NCI-H1694 treated with DMSO at 0.1 percent for 48 hours (cell line): ENCODE results near the gene VILL.

ENCODE experiments used
- DNase-seq: peaks from one replicate; lab custom pipeline; 2025; lab: John Stamatoyannopoulos, UW

Gene VILL

DNA sequence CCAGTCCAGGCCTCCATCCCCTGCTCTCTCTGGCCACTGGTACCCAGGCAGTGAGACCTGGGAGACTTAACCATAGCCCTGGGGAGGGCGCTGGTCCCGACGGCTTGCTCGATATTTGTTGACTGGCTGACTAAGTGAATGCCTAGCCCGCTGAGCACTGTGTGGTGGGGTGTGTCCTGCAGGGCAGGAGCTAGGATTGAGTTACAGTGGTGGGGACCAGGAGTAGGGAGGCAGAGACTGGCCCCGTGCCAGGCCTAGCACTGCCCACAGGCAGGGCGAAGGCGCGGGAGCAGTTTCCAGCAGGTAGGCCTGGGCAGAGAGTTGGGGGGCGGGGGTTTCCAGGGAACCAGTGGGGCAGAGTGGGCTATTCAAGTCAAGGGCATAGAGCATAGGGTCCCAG is at the start of gene VILL:
Gene VILL, plus strand, starts transcription at position 260 of the 400 bp plus-strand sequence. CDS start 2,887 bp downstream, outside the sequence.
- DNase-seq, result no peak

DNA sequence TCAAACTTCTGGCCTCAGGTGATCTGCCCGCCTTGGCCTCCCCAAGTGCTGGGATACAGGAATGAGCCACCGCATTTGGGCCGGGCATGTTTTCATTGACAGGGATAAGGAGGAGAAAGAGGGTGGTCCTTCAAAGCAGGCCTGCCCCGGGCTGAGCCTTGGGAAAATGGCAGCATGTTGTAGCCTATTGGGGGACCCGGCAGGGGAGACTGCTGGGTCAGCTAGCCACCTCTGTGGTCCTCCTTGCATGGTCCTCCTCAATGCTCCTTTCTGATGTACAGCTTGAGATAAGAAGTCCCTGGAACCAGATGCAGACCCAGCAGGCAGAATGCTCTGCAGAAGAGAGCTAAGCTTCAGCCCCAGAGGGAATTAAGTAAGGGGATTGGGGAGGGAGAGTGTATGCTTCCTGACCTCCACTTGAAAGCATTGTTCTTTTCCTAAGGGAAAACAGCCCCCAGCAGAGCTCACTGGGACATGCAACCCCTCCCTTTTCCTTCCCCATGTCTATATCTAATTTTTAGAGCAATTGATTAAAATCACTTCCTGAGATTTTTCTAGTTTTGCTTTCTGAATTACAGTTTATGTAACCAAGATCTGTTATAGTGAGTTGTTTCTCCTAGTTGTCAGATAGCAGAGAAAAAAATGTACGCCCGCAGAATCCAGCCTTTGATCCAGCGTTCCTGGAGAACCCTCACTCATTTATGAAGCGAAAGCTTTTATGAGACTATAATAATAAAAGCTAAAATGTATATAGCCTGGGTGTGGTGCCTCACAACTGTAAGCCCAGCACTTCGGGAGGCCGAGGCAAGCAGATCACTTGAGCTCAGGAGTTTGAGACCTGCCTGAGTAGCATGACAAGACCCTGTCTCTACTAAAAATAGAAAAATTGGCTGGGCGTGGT is 48.7 kb upstream of the VILL start:
- no peak for DNase-seq

DNA sequence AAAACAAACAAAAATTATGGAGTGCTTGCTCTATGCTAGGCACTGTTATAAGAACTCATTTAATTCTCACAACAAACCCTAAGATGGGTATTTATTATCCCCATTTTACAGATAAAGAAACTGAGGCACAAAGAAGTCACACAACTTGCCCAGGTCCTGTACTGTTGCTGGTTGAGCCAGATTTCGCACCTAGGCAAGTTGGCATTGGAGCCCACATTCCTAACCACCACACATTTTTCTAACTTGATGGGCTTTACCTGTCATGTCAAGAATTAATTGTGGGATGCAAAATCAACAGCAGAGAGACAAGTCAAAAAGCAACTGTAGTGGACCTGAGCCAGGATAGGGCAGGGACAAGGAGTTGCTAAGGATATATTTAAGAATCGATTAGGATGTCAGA is 47.9 kb upstream of the VILL start:
- DNase-seq, result no peak

DNA sequence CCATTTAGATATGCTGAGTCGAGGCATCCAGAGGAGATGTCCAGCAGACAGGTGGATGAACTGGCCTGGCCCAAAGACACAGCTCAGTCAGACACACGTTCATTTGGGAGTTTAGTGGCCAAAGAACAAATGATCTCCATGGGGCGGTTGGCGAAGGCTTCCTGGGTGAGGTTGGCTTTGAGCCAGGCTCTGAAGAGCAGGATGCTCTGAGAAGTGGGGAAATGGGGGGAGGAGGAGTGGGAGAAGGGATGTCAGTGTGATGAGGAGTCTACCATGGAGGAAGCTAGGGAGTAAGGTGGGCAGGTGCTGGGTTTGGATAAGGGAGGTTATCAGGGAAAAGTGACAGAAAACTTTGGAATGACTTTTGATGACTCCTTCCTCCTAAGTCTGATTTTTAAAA is 47.5 kb upstream of the VILL start:
- DNase-seq, result no peak

DNA sequence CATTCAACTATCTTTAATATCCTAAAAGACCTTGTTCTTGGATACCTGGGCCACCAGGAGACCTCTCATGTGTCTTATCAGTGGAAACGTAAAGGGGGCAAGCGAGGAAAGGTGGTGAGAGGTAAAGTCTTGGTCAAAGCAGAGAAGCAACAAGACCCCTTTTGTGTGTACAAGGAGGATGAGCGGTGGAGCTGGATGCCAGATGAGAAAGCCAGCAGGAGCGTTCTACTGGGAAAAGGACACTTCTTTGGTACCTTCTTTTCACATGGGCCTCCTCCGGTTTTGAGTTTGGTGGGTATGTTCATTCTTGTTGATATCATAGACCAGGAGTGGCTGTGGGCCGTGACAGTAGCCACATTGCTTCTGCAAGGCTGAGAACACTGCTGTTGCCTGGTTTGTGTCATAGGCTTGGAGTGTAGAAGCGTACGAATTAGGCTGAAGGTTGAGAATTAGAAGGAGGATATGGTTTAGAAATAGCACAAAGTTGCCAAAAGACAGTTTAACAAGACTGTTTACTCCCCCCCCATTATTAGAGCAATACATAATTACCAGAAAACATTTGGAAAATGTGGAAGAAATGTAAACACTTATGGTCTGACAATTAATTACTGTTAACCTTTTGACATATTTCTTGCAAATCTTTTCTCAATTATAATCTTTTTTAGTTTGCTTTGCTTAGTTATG is 46.8 kb upstream of the VILL start:
- no peak for DNase-seq

DNA sequence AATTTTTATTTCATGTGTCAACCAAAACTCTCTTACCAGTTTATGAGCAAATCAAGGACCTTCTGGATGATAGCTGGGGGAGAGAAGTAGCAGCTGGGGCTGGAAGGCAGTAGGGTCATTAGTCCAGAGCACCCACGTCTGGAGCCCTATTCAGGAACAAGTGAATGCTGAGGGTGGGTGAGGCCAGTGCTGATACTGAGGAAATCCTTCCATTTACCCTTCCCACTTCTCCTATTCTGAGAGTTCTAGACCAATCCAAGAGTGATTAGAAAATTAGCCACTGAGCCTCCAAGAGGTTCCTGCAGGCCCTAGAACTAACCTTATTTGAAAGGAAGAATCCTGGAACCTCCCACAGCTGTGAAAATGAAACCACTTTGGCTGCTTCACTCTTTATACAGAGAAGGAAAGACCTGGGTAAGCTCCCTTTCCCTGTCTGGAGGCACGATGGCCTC is 46.2 kb upstream of the VILL start:
- no peak for DNase-seq

DNA sequence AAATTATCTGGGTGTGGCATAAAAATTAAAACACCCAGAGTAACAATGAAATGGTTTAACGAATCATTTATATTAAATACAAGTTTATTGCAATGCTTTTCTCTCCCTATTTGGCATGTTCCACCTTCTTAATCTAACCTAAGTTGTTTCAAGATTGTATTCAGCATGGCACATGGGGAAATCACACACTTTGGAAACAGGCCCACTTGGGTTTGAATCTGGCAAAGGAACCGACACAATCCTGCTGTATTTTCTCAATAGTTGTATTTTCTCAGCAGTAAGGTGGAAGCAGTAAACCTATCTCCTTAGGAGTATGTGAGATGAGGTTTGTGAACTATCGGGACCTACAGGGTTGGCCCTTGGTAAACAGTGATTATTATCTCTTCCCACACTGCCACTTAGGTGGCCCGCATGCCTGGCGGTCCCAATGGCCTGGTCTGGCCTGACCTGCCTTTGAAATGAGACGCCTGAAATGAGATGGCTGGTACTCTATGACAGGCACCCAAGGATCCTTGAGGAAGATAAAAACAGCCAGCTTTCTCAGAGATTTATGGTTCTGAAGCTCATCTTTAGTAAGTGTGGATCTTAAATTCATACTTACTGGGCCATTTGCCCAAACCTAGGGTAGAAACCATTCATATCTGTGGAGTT is 45.3 kb upstream of the VILL start:
- no peak for DNase-seq

DNA sequence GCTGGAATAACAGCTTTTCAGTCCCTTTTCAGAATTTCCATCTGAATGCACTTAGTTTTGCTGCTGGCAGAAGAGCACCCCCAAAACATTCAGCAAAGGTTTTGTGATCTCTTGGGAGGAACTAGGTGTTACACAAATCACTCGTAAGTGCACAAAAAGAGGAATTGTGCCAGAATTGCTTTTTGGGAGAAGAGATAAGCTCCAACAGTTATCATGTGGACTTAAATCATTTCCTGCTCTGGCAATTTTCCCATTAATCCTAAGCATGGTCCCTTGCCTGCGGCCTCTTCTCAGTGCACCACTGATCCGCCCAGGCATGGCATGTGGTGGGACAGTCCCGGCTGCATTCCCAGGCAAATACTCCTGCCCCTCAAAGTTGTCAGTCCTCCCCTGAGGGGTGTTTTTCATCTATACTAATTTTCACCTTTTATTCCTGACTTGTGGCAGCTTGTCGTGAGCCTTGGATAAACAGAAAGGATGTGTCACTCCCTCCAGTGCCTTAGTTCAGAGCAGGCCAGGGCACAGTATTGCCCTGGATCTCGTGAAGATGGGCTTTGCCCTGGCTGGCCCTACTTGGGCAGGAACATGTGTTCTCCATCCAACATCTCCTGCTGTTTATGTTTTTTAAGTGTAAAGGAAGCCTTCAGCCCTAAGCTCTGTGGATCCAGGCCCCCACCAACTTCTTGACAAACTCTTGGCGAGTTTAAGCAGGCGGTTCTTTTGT is 44.6 kb upstream of the VILL start:
- no peak for DNase-seq

DNA sequence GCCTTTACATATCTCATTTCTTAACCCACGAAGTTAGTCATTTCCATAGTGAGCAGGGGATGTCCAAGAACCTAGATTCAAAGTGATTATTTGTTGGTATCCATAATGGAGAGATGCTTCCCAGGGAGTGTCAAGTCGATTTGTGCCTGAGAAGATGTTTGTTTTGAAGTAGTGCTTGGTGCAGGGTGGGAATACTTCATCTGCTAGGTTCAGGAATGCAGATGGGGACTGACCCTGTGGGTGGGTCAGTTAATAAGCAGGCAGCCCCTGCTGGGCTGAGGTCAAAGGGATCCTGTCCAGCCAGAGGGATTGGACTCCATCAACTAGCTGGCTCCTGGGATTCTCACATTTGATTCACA is 44.1 kb upstream of the VILL start:
- no peak for DNase-seq

DNA sequence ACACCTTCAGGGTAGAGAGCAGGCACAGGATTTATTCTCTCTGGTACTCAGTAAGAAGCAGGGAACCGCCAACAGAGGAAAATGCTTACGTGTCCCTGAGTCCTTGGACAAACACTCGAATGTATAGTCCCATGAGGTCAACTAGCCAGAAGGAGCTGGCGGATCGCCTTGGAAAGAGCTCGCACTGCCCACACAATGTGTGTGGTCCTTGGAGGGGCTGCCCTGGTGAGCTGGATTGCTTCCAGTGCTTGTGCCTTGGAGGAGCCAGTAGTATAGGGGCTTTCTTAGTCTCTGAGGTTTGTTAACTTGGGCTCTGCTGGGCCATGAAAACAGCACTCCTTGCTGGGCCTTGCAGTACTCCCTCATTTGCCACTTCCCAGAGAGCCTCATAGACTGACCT is 40.7 kb upstream of the VILL start:
- no peak for DNase-seq

DNA sequence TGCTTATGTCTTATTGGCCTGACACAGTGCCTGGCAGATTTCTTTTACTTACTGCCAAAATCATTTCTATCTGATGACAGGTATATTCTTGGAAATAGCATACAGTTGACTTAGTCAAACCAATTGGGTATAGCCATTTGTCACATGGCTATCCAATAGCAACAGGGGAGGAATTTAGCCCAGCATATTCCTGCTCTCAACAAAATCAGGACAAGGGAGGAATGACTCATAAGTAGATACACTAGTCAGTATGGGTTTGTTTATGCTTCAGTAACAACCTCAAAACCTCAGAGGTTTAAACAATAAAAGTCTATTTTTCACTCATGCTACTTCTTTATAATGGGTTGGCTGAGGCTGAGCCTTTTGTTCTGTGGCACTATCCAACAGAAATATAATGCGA is 38.0 kb upstream of the VILL start:
- DNase-seq, result no peak

DNA sequence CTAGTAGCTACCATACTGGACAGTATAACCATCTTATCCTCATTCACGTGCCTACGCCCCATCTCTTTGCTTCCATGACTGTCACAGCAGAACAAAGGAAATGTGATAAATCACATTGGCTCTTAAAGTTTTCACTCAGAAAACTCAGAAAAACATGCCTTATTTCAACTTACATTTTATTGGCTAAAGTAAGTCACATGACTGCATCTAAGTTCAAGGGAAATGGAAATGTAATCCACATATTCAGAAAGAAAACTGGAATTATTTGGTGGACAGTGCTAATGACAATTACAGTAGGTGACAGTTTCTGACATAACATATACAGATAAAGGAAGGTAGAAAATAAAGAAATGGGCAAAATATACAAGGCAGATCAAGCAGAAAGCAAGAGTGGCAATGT is 37.4 kb upstream of the VILL start:
- DNase-seq, result no peak

DNA sequence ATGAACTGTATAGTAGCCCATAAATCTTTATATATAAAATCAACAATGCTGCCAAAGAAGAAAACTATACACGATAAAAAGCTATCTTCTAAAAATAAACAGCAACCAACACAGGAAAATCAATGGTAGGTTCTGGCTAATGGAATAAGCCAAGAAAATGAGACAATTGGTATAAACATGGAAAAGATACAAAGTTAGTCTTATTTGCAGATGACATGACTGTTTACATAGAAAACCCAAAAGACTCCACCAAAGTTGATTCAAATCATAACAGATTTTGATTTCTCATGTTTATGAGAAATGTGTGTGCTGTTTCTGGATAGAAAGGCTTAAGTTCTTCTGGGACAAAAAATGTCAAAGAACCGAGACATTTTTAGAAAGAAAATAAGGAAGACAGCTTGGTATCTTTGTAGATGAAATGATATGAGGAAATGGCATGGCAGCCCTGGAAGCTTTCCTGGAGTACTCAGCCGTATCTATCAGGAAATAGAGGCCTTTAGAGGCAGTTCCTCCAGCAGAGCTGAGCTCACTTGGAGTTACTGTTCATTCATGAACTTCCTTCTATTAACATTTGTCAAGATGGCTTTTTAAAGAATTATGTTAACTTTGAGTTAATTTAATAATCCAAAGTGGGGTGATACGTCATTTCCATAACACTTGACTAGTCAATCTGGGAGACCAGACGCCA is 36.7 kb upstream of the VILL start:
- DNase-seq, result no peak

DNA sequence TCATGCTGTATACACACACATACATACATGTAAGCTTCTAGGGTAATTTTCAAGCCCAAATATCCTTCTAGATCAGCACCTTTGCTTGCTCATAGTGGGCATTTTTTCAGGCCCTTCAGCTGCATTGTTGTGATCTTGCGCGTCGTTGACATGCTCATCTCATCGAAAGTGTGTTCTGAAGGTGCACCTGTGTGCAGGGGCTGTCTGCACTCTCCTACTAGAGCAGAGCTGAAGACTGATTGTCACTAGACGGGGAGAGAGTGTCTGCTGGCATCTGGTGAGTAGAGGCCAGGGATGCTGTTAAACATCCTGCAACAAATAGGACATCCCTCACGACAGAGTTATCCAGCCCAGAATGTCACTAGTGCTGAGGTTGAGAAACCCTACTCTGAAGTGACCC is 35.7 kb upstream of the VILL start:
- DNase-seq, result no peak

DNA sequence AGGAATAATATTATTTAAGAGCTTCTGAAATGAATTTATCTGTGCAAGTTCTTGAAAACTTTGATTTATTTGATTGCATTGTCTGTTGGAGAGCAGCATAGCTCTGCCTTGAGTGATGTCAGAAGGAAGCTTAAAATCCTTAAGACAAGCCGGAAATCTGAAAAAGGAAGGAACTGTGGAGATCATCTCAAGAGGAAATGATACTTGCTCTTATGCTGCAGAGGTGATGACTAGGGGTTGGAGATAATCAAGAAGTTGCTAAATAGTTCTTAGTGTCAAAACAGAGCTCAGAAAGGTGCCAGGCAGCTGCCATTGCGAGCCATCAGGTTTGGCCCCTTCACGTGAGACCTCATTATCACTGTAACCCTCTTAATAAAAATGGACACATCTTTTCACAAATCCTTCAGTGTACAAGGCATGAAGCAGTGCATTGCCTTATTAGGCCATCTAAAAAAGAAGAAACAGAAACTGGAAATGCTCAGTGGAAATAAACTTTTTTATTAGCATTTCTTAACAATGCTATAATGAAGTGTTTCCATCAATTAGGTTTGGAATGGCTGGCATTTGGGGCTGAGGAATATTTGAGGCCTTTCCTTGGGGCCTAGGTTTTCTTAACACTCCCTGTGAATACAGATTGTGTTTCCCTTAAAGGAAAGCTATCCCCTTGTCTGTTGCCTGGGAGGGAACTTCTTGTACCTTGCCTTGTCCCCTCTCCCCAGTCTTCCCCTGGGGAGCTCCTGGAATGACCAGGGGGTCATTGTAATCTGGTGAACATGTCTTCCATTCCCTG is 34.5 kb upstream of the VILL start:
- DNase-seq, result no peak

DNA sequence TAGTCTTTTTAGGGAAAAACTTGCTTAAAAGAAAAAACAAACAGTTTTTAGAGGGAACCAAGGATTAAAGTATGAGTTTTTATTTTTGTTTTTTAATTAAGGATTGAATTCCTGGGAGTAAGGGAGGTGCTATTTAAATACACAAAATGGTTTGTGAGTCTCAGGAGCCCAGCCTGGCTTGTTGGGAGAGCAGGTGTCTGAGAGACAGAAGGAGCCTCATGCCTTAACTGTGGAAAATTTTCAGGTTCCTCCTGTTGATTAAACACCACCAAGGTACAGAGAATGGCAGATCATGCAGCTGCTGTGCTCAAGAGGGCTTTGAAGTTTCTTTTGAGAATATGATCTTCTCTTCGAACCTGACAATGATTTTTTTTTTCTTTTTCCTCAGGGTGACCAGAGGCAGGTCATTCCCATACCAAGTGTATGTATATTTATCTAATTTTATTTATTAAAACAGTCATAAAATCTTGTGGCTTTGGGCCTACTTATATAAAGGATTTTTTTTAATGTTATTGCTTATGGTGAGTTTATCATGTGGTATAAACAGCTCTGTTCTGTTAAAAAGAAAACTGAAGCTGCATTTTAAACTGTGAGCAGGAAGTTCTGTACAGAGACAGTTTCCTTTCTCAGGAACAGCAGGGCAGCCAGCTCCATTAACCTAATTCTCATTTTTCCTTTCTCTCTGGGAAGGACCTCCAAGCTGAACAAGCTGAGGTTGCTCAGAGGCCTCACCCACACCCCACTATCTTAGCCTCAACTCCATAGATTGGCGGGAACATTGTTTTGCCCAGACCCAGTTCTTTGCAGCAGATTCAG is 33.7 kb upstream of the VILL start:
- no peak for DNase-seq

DNA sequence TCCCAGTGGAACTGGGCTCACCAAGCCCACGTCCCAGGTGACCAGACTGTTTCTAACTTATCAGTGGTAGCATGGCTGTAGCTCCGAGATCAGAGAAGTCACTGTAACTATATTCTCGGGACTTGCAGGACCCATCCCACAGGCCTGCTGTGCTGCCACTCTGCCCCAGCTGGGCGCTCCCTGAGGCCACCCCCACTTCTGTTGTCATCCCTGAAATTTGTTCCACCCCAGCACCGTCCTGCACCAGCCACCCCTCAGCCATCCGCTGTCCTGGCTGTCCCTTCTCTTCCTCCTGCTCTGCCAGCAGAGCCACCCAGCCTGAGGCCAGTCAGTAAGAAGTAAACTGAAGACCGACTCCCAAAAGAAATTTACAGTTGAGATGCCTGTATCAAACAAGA is 33.0 kb upstream of the VILL start:
- no peak for DNase-seq

DNA sequence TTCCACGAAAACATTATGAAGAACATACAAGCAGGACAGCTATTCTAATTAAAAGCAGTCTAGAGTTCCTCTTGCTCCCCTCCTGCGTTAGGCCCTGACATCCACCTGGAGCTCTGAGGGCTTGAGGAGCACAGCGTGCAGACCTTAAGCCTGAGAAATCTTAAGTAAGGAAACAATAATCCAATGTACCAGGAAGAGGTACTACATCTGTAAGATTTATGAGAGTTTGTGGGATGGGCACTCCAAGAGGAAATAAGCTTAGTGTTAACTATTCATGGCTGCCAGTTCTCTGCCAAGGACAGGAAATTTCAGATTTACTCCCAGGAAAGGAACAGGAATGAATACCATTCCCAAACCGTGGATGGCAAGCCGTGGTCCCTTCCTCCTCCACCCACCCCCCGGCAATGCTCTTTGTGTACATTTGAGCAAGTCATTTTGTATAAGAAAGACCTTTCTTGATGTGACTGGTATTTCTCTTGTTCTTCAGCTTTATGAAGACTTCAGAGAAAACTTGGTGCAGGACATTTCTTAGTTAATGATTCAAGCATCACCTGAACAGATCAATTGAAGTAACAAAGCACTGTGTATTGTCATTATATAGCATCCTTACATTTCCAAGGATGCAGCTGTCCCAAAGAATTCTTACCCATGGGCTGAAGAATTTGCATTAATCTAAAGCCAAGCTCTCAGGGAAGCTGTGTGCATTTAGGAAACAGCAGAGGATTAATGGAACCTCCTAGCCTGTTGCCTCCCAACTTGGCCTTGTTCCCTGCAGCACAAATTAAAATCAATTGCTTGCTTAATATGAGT is 28.8 kb upstream of the VILL start:
- no peak for DNase-seq

DNA sequence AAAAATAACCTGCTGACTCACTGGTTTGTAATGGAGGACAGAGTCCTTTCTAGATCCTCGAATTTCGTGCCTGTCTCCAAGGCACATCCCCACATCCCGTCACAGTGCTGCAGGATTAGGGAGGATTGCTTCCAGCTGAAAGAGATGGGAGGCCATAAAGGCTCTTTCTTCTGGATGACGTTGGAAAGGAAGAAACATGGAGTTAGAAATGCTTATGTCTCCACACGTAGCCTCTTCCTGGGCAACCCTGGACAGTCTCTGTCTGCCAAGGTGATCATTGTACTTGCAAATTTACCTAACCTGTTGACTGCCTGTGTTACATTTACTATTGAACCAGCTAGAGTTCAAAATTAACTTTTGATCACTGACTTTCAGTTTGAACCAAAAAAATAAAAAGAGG is 27.6 kb upstream of the VILL start:
- DNase-seq, result no peak
